IMR-90 (cell line): ENCODE measurements around the gene CD177. TPM values are rescaled to one million over a fixed set of nuclear protein-coding genes. Genes with fewer than 3 reads are reported as not detected.

ENCODE experiments used
- ATAC-seq: fragments of 200-7000 bp; cut with Tn5 transposase; 2 replicates; pipeline ENCODE4 v1.9.1; 2020; ENCODE audit warnings: low read depth, mild to moderate bottlenecking, moderate library complexity
- BruUV-seq: library from RNA; stranded (reverse); fragments of 400-500 nt; replicated peaks from 2 replicates; lab custom pipeline; 2021; lab: Mats Ljungman, UMichigan
- CTCF ChIA-PET: fragments of 300-600 bp; formaldehyde crosslinking; extraction: SDS; loops from one replicate; lab custom pipeline; 2021; ENCODE audit warnings: antibody characterized with exemption; lab: Yijun Ruan, JAX
- POLR2A ChIA-PET: fragments of 300-600 bp; sonication (Branson Sonifier 250); formaldehyde crosslinking; loops from one replicate; lab custom pipeline; 2022; ENCODE audit warnings: antibody characterized with exemption; ENCODE audit not compliant: unreplicated experiment; lab: Charles Lee
- DNase-seq: peaks from one replicate; pipeline ENCODE4 v3.0.0; 2013
- H2AFZ ChIP-seq: replicated peaks from 2 replicates; pipeline ENCODE3; 2013; ENCODE audit warnings: low read length, mild to moderate bottlenecking; ENCODE audit not compliant: poor library complexity
- H2AK5ac ChIP-seq: 2 replicates; pipeline ENCODE4 v1.6.1; 2013; ENCODE audit warnings: low read depth, low read length, inconsistent platforms
- H2AK9ac ChIP-seq: replicated peaks from 2 replicates; pipeline ENCODE3; 2013; ENCODE audit warnings: mild to moderate bottlenecking, low read depth, low read length, moderate library complexity; ENCODE audit not compliant: poor library complexity
- H2BK120ac ChIP-seq: 2 replicates; pipeline ENCODE4 v1.6.1; 2013; ENCODE audit warnings: low read depth, low read length, inconsistent platforms
- H2BK15ac ChIP-seq: 3 replicates; pipeline ENCODE4 v1.6.1; 2013; ENCODE audit warnings: low read depth, low read length, inconsistent platforms
- H2BK20ac ChIP-seq: 2 replicates; pipeline ENCODE4 v1.6.1; 2013; ENCODE audit warnings: low read depth, mild to moderate bottlenecking, inconsistent platforms, low read length, moderate library complexity
- H2BK5ac ChIP-seq: 2 replicates; pipeline ENCODE4 v1.6.1; 2013; ENCODE audit warnings: mild to moderate bottlenecking, low read depth, low read length, inconsistent platforms; ENCODE audit not compliant: poor library complexity, severe bottlenecking
- H3K14ac ChIP-seq: replicated peaks from 2 replicates; pipeline ENCODE4 v1.6.1; 2013; ENCODE audit warnings: low read depth, low read length, inconsistent platforms
- H3K18ac ChIP-seq: 2 replicates; pipeline ENCODE4 v1.6.1; 2013; ENCODE audit warnings: low read depth, low read length, control low read depth
- H3K23ac ChIP-seq: 2 replicates; pipeline ENCODE4 v1.6.1; 2013; ENCODE audit warnings: low read depth, low read length, inconsistent platforms
- H3K27ac ChIP-seq: 2 replicates; pipeline ENCODE4 v1.5.1; 2013; ENCODE audit warnings: mild to moderate bottlenecking, control low read depth, low read length; ENCODE audit not compliant: insufficient read depth
- H3K27me3 ChIP-seq: 2 replicates; pipeline ENCODE4 v1.6.1; 2013; ENCODE audit warnings: low read length; ENCODE audit not compliant: control insufficient read depth, insufficient read depth
- H3K36me3 ChIP-seq: 2 replicates; pipeline ENCODE4 v1.6.1; 2013; ENCODE audit warnings: low read length, mixed read lengths; ENCODE audit not compliant: control insufficient read depth, insufficient read depth
- H3K4ac ChIP-seq: 2 replicates; pipeline ENCODE4 v1.6.1; 2013; ENCODE audit warnings: low read depth, low read length, inconsistent platforms
- H3K4me1 ChIP-seq: 2 replicates; pipeline ENCODE4 v1.6.1; 2013; ENCODE audit warnings: low read length, mixed read lengths; ENCODE audit not compliant: control insufficient read depth, insufficient read depth
- H3K4me2 ChIP-seq: 2 replicates; pipeline ENCODE4 v1.6.1; 2013; ENCODE audit warnings: low read depth, mild to moderate bottlenecking, control low read depth, low read length, moderate library complexity
- H3K4me3 ChIP-seq: 2 replicates; pipeline ENCODE4 v1.5.1; 2013; ENCODE audit warnings: low read depth, mild to moderate bottlenecking, control low read depth, low read length, moderate library complexity; ENCODE audit not compliant: insufficient read depth
- H3K56ac ChIP-seq: 2 replicates; pipeline ENCODE4 v1.6.1; 2013; ENCODE audit warnings: low read length, inconsistent platforms; ENCODE audit not compliant: insufficient read depth; ENCODE audit errors: extremely low read depth
- H3K79me1 ChIP-seq, 2 experiments: 2 replicates each; pipeline ENCODE4 v1.6.1; 2013; ENCODE audit warnings: low read length in 2 of 2, inconsistent platforms in 1 of 2, low read depth in 1 of 2
- H3K9ac ChIP-seq: 2 replicates; pipeline ENCODE4 v1.6.1; 2013; ENCODE audit warnings: low read depth, low read length, control low read depth
- H3K9me1 ChIP-seq: 2 replicates; pipeline ENCODE4 v1.6.1; 2013; ENCODE audit warnings: low read length, inconsistent platforms; ENCODE audit not compliant: insufficient read depth
- H3K9me3 ChIP-seq: 2 replicates; pipeline ENCODE4 v1.6.1; 2013; ENCODE audit warnings: low read length; ENCODE audit not compliant: control insufficient read depth, insufficient read depth
- H4K20me1 ChIP-seq: 2 replicates; pipeline ENCODE4 v1.6.1; 2013; ENCODE audit warnings: low read length, inconsistent platforms; ENCODE audit not compliant: insufficient read depth
- H4K5ac ChIP-seq: 2 replicates; pipeline ENCODE4 v1.6.1; 2013; ENCODE audit warnings: mild to moderate bottlenecking, low read depth, low read length, control low read depth
- H4K8ac ChIP-seq, 2 experiments: 2 replicates each; pipeline ENCODE4 v1.6.1; 2013; ENCODE audit warnings: low read depth in 2 of 2, low read length in 2 of 2, control low read depth in 1 of 2, inconsistent platforms in 1 of 2
- H4K91ac ChIP-seq: 2 replicates; pipeline ENCODE4 v1.6.1; 2013; ENCODE audit warnings: low read depth, low read length, inconsistent platforms; ENCODE audit not compliant: insufficient read depth
- BHLHE40 ChIP-seq: fragments of 150-350 bp; IDR thresholded peaks from 2 replicates; pipeline ENCODE4 v1.6.1; 2016; ENCODE audit warnings: mild to moderate bottlenecking, low read depth, low read length
- CEBPB ChIP-seq: IDR thresholded peaks from 2 replicates; pipeline ENCODE4 v1.6.1; 2012; ENCODE audit warnings: low read depth, low read length, improper control_type of control experiment
- CHD1 ChIP-seq: IDR thresholded peaks from 2 replicates; pipeline ENCODE4 v1.6.1; 2012; ENCODE audit warnings: low read depth, low read length, improper control_type of control experiment
- FOS ChIP-seq: fragments of 150-350 bp; IDR thresholded peaks from 2 replicates; pipeline ENCODE4 v1.6.1; 2016; ENCODE audit warnings: low read depth, low read length
- MAFK ChIP-seq: IDR thresholded peaks from 2 replicates; pipeline ENCODE4 v1.6.1; 2012; ENCODE audit warnings: low read depth, low read length, improper control_type of control experiment
- MAZ ChIP-seq: IDR thresholded peaks from 2 replicates; pipeline ENCODE4 v1.6.1; 2012; ENCODE audit warnings: low read depth, mild to moderate bottlenecking, low read length, improper control_type of control experiment, moderate library complexity, borderline replicate concordance
- MXI1 ChIP-seq: IDR thresholded peaks from 2 replicates; pipeline ENCODE4 v1.6.1; 2012; ENCODE audit warnings: low read depth, mild to moderate bottlenecking, low read length, moderate library complexity, borderline replicate concordance
- NFE2L2 ChIP-seq: fragments of 150-350 bp; IDR thresholded peaks from 2 replicates; pipeline ENCODE4 v1.6.1; 2016; ENCODE audit warnings: low read depth, mild to moderate bottlenecking, low read length
- POLR2A ChIP-seq: IDR thresholded peaks from 2 replicates; pipeline ENCODE4 v1.6.1; 2012; ENCODE audit warnings: mild to moderate bottlenecking, low read depth, low read length
- RAD21 ChIP-seq: IDR thresholded peaks from 2 replicates; pipeline ENCODE4 v1.6.1; 2012; ENCODE audit warnings: low read length, improper control_type of control experiment
- RCOR1 ChIP-seq: IDR thresholded peaks from 2 replicates; pipeline ENCODE4 v1.6.1; 2012; ENCODE audit warnings: mild to moderate bottlenecking, low read length, improper control_type of control experiment; ENCODE audit not compliant: insufficient replicate concordance
- SMC3 ChIP-seq: fragments of 150-350 bp; IDR thresholded peaks from 2 replicates; pipeline ENCODE4 v1.6.1; 2016; ENCODE audit warnings: low read depth, mild to moderate bottlenecking, antibody characterized with exemption, low read length, moderate library complexity
- WGBS, 2 experiments: methylation state at CpG; one replicate each; pipeline versions ENCODE4 v1.1.5 to v1.1.7; 2013; ENCODE audit warnings: missing lambda C conversion rate in 2 of 2; ENCODE audit not compliant: insufficient read length in 1 of 2; ENCODE audit errors: extremely low coverage in 2 of 2; 5-methylcytosine and 5-hydroxymethylcytosine counted together
- dilution Hi-C: fragments of 300-500 bp; cut with HindIII; formaldehyde crosslinking; loops from one replicate; pipeline ENCODE4 v1.14.3; 2018; ENCODE audit warnings: low sequenced_read_pairs; ENCODE audit not compliant: unreplicated experiment
- in situ Hi-C: fragments of 300-500 bp; cut with MboI; formaldehyde crosslinking; loops from 3 replicates; pipeline ENCODE4 v1.14.3; 2019; ENCODE audit warnings: low sequenced_read_pairs, inconsistent platforms, mixed read lengths
- intact Hi-C: fragments of 100-400 bp; cut with micrococcal nuclease; formaldehyde crosslinking; loops from 2 replicates; pipeline ENCODE4 v1.10.0; 2022
- polyA plus RNA-seq, 3 experiments: library from polyadenylated mRNA; depleted of rRNA; stranded (reverse); fragments of >200 nt; gene quantifications; 2 replicates each; pipeline ENCODE4 v1.2.3, GENCODE V29; 2012; ENCODE audit warnings: low replicate concordance in 1 of 3
- total RNA-seq: library from RNA; depleted of rRNA; stranded (reverse); fragments of >200 nt; gene quantifications from 2 replicates; pipeline ENCODE4 v1.2.3, GENCODE V29; 2012
- TF ChIP-seq, protein P1 (sequence below): fragments of 150-350 bp; IDR thresholded peaks from 2 replicates; pipeline ENCODE4 v1.6.1; 2017; ENCODE audit warnings: mild to moderate bottlenecking, antibody characterized with exemption, low read length, low read depth
- TF ChIP-seq, protein P2 (sequence below): conservative IDR thresholded peaks from 2 replicates; pipeline ENCODE4 v1.5.1; 2012; ENCODE audit warnings: mild to moderate bottlenecking, low read depth, low read length, improper control_type of control experiment
- TF ChIP-seq, protein P3 (sequence below): fragments of 150-350 bp; IDR thresholded peaks from 2 replicates; pipeline ENCODE4 v1.6.1; 2016; ENCODE audit warnings: low read depth, mild to moderate bottlenecking, low read length, moderate library complexity, borderline replicate concordance

Gene CD177
- total and polyA plus RNA-seq, 2 of the 4 experiments (the other 2 are of a cell fraction), result 0.14 TPM; not detected in 1

DNA sequence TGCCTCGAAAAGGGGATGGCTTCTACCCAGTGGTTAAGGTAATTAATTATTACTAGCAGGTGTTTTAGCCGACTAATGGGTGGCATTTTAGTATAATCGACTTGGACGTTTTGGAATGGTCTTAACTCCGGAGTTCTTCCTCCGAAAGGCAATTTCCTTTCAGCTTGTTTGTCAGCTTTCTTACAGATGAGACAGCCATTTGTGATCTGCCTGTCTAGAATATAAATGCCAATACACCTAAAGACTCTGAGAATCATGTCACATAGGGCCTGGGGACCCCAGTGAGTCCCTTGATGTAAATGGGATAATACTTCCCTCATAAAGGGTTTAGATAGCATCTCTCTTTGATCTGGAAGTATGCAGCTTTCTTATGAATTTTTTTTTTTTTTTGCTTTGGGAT, 42.2 kb upstream of the CD177 start:
- Histone ChIP-seq H3K79me1 (no peaks in the 10 kb centered on the region), H3K36me3 (no peaks in the 10 kb centered on the region), H3K9me1 (no peaks in the 10 kb centered on the region), H3K27me3 (peaks cover 24% of the 10 kb centered on the region), H3K14ac (no peak overlapping the region), H2BK20ac (no peak overlapping the region), H3K56ac (no peak overlapping the region), H2AK5ac (no peak overlapping the region), H3K23ac (no peak overlapping the region), H4K5ac (no peak overlapping the region), H3K27ac (no peak overlapping the region), H4K91ac (no peak overlapping the region), H3K18ac (no peak overlapping the region), H2AK9ac (no peak overlapping the region), H3K4me1 (no peaks in the 10 kb centered on the region), H3K4me2 (no peak overlapping the region), H4K8ac (no peak overlapping the region), H3K9ac (no peak overlapping the region), H3K4me3 (no peak overlapping the region), H2BK120ac (no peak overlapping the region), H2BK15ac (no peak overlapping the region), H4K20me1 (no peaks in the 10 kb centered on the region), H2AFZ (no peak overlapping the region), H3K4ac (no peak overlapping the region), H3K9me3 (peaks cover 13% of the 10 kb centered on the region), H2BK5ac (no peak overlapping the region)
- no TSS peak for BruUV-seq
- ATAC-seq, result no peak
- WGBS, 2 experiments, result no CpG with 5 or more reads among the region's 6 CpGs
- in situ Hi-C loops, result no loop called here
- CTCF ChIA-PET, result interaction anchor here (0.7 kb wide), 1 partner anchor 11 kb away, joined by 3 read pairs; no protein-coding TSS in a partner anchor
- dilution Hi-C loops, result no loop called here
- POLR2A ChIA-PET, result no interaction called here
- intact Hi-C loops, result no loop called here
- TF ChIP-seq BHLHE40, result no peak
- no peak for TF ChIP-seq CEBPB
- TF ChIP-seq NFE2L2, result no peak
- TF ChIP-seq FOS, result no peak
- no peak for TF ChIP-seq MXI1
- TF ChIP-seq, protein P1, sequence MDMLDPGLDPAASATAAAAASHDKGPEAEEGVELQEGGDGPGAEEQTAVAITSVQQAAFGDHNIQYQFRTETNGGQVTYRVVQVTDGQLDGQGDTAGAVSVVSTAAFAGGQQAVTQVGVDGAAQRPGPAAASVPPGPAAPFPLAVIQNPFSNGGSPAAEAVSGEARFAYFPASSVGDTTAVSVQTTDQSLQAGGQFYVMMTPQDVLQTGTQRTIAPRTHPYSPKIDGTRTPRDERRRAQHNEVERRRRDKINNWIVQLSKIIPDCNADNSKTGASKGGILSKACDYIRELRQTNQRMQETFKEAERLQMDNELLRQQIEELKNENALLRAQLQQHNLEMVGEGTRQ, result no peak
- no peak for TF ChIP-seq SMC3
- no peak for TF ChIP-seq MAFK
- TF ChIP-seq RAD21, result no peak
- TF ChIP-seq, protein P2, sequence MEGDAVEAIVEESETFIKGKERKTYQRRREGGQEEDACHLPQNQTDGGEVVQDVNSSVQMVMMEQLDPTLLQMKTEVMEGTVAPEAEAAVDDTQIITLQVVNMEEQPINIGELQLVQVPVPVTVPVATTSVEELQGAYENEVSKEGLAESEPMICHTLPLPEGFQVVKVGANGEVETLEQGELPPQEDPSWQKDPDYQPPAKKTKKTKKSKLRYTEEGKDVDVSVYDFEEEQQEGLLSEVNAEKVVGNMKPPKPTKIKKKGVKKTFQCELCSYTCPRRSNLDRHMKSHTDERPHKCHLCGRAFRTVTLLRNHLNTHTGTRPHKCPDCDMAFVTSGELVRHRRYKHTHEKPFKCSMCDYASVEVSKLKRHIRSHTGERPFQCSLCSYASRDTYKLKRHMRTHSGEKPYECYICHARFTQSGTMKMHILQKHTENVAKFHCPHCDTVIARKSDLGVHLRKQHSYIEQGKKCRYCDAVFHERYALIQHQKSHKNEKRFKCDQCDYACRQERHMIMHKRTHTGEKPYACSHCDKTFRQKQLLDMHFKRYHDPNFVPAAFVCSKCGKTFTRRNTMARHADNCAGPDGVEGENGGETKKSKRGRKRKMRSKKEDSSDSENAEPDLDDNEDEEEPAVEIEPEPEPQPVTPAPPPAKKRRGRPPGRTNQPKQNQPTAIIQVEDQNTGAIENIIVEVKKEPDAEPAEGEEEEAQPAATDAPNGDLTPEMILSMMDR, result no peak
- no peak for TF ChIP-seq MAZ
- no peak for TF ChIP-seq RCOR1
- no peak for TF ChIP-seq POLR2A
- TF ChIP-seq CHD1, result no peak
- TF ChIP-seq, protein P3, sequence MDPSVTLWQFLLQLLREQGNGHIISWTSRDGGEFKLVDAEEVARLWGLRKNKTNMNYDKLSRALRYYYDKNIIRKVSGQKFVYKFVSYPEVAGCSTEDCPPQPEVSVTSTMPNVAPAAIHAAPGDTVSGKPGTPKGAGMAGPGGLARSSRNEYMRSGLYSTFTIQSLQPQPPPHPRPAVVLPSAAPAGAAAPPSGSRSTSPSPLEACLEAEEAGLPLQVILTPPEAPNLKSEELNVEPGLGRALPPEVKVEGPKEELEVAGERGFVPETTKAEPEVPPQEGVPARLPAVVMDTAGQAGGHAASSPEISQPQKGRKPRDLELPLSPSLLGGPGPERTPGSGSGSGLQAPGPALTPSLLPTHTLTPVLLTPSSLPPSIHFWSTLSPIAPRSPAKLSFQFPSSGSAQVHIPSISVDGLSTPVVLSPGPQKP, result no peak
- DNase-seq, result no peak
